Neuronal stem cell (in vitro differentiated cells): ENCODE measurements around the gene NTF4.
"Not testable (repeated sequence)": the region's sequence is repeated elsewhere in the genome, so short reads cannot be mapped to it uniquely, and the experiment has no call there.

Source experiments
- DNase-seq: peaks from one replicate; pipeline ENCODE4 v3.0.0-alpha.2; 2013; ENCODE audit warnings: low spot score
- H2AFZ ChIP-seq: one replicate; pipeline ENCODE4 v1.6.1; 2013; ENCODE audit warnings: mild to moderate bottlenecking, low read length, inconsistent platforms
- H2AK5ac ChIP-seq: 2 replicates; pipeline ENCODE4 v1.6.1; 2013; ENCODE audit warnings: low read depth, mild to moderate bottlenecking, inconsistent platforms, low read length, moderate library complexity, mixed read lengths
- H2BK120ac ChIP-seq: 2 replicates; pipeline ENCODE4 v1.6.1; 2013; ENCODE audit warnings: low read depth, mild to moderate bottlenecking, inconsistent platforms, low read length, moderate library complexity, mixed read lengths
- H2BK12ac ChIP-seq: one replicate; pipeline ENCODE4 v1.6.1; 2013; ENCODE audit warnings: low read length, inconsistent platforms
- H2BK15ac ChIP-seq: 2 replicates; pipeline ENCODE4 v1.6.1; 2013; ENCODE audit warnings: mild to moderate bottlenecking, low read length, inconsistent platforms, mixed read lengths
- H2BK5ac ChIP-seq: one replicate; pipeline ENCODE4 v1.6.1; 2013; ENCODE audit warnings: inconsistent platforms, mild to moderate bottlenecking, low read length, moderate library complexity
- H3K14ac ChIP-seq: one replicate; pipeline ENCODE4 v1.6.1; 2013; ENCODE audit warnings: low read length, inconsistent platforms
- H3K18ac ChIP-seq: 2 replicates; pipeline ENCODE4 v1.6.1; 2013; ENCODE audit warnings: low read length, inconsistent platforms
- H3K23ac ChIP-seq: 2 replicates; pipeline ENCODE4 v1.6.1; 2013; ENCODE audit warnings: low read depth, mild to moderate bottlenecking, mixed read lengths, low read length, inconsistent platforms; ENCODE audit not compliant: poor library complexity
- H3K27ac ChIP-seq: replicated peaks from 3 replicates; pipeline ENCODE4 v1.5.1; 2013; ENCODE audit warnings: low read length, inconsistent platforms
- H3K27me3 ChIP-seq, 3 experiments: 2 replicates each; pipeline ENCODE4 v1.6.1; 2013; ENCODE audit warnings: low read length in 3 of 3, mild to moderate bottlenecking in 2 of 3, inconsistent platforms in 1 of 3, low read depth in 1 of 3, mixed read lengths in 1 of 3, moderate library complexity in 1 of 3; ENCODE audit not compliant: control insufficient read depth in 3 of 3, insufficient read depth in 3 of 3
- H3K36me3 ChIP-seq, 2 donors: replicated peaks in 1 of 2; 2 replicates each; pipeline ENCODE4 v1.6.1; 2013; ENCODE audit warnings: low read length in 2 of 2; ENCODE audit not compliant: control insufficient read depth in 2 of 2, insufficient read depth in 2 of 2
- H3K4ac ChIP-seq: 2 replicates; pipeline ENCODE4 v1.6.1; 2013; ENCODE audit warnings: inconsistent platforms, mild to moderate bottlenecking, low read length, moderate library complexity
- H3K4me1 ChIP-seq, 2 donors: 1 replicate in 1 of 2; 2 replicates in 1 of 2; pipeline ENCODE4 v1.6.1; 2013; ENCODE audit warnings: low read length in 2 of 2, low read depth in 1 of 2; ENCODE audit not compliant: control insufficient read depth in 2 of 2, insufficient read depth in 1 of 2
- H3K4me2 ChIP-seq: one replicate; pipeline ENCODE4 v1.6.1; 2013; ENCODE audit warnings: mild to moderate bottlenecking, low read length, inconsistent platforms; ENCODE audit not compliant: insufficient read depth, poor library complexity, severe bottlenecking
- H3K4me3 ChIP-seq, 2 donors: 2 replicates each; pipeline ENCODE4 v1.5.1; 2013; ENCODE audit warnings: low read length in 2 of 2, mild to moderate bottlenecking in 2 of 2, inconsistent platforms in 1 of 2, moderate library complexity in 1 of 2
- H3K79me1 ChIP-seq: one replicate; pipeline ENCODE4 v1.6.1; 2013; ENCODE audit warnings: low read depth, mild to moderate bottlenecking, inconsistent platforms, low read length, moderate library complexity
- H3K9ac ChIP-seq: one replicate; pipeline ENCODE4 v1.6.1; 2013; ENCODE audit warnings: mild to moderate bottlenecking, low read depth, low read length, inconsistent platforms; ENCODE audit not compliant: poor library complexity
- H3K9me3 ChIP-seq, 2 donors: replicated peaks in 1 of 2; 2 replicates each; pipeline versions ENCODE3 to v1.6.1; 2013; ENCODE audit warnings: low read length in 2 of 2, mild to moderate bottlenecking in 2 of 2, inconsistent platforms in 1 of 2, low read depth in 1 of 2, mixed read lengths in 1 of 2, moderate library complexity in 1 of 2; ENCODE audit not compliant: control insufficient read depth in 2 of 2, insufficient read depth in 1 of 2
- H4K8ac ChIP-seq: one replicate; pipeline ENCODE4 v1.6.1; 2013; ENCODE audit warnings: low read depth, mild to moderate bottlenecking, inconsistent platforms, low read length, moderate library complexity
- H4K91ac ChIP-seq: one replicate; pipeline ENCODE4 v1.6.1; 2013; ENCODE audit warnings: low read length, low read depth, mild to moderate bottlenecking, inconsistent platforms; ENCODE audit not compliant: poor library complexity
- WGBS, 2 donors: extraction: QIAGEN DNeasy Blood & Tissue Kit; methylation state at CpG; one replicate each; pipeline ENCODE4 v1.1.7; 2013; ENCODE audit warnings: missing lambda C conversion rate in 2 of 2, mixed read lengths in 1 of 2; ENCODE audit not compliant: insufficient read length in 2 of 2, insufficient replicate concordance in 1 of 2; ENCODE audit errors: extremely low coverage in 2 of 2; 5-methylcytosine and 5-hydroxymethylcytosine counted together

The NTF4 gene

GRCh38 chr19:49030323-49030722 is 34.3 kb downstream of the NTF4 start:
- H2BK15ac ChIP-seq, H3K4me1 ChIP-seq, H3K4me2 ChIP-seq, H3K18ac ChIP-seq, H3K4me3 ChIP-seq, H2BK5ac ChIP-seq, H3K27me3 ChIP-seq, H3K14ac ChIP-seq, H3K79me1 ChIP-seq, H3K23ac ChIP-seq, H3K4ac ChIP-seq, DNase-seq, H3K27ac ChIP-seq, H3K36me3 ChIP-seq, H4K91ac ChIP-seq, H2AFZ ChIP-seq, H3K9me3 ChIP-seq, H2BK12ac ChIP-seq, H2AK5ac ChIP-seq, H3K9ac ChIP-seq, H4K8ac ChIP-seq, H2BK120ac ChIP-seq: not testable (repeated sequence)
- no CpG with 5 or more reads among the region's 8 CpGs for WGBS, 2 donors

GRCh38 chr19:49029749-49030148 is 34.9 kb downstream of the NTF4 start:
- not testable (repeated sequence) for H3K79me1 ChIP-seq, H4K91ac ChIP-seq, H3K4me3 ChIP-seq, H3K27ac ChIP-seq, DNase-seq, H2AK5ac ChIP-seq, H3K36me3 ChIP-seq, H3K23ac ChIP-seq, H3K14ac ChIP-seq, H3K4me2 ChIP-seq, H2BK5ac ChIP-seq, H3K4me1 ChIP-seq, H3K27me3 ChIP-seq, H3K9me3 ChIP-seq, H3K9ac ChIP-seq, H2AFZ ChIP-seq, H2BK15ac ChIP-seq, H4K8ac ChIP-seq, H2BK120ac ChIP-seq, H3K4ac ChIP-seq, H3K18ac ChIP-seq, H2BK12ac ChIP-seq
- WGBS, 2 donors, result no CpG with 5 or more reads among the region's 14 CpGs

- H3K27me3 ChIP-seq, H2BK12ac ChIP-seq, H2BK15ac ChIP-seq, H4K91ac ChIP-seq, H3K23ac ChIP-seq, H3K4me1 ChIP-seq, H3K4me3 ChIP-seq, H2BK5ac ChIP-seq, H3K79me1 ChIP-seq, H3K4me2 ChIP-seq, H3K18ac ChIP-seq, H3K4ac ChIP-seq, DNase-seq, H2BK120ac ChIP-seq, H3K9ac ChIP-seq, H2AK5ac ChIP-seq, H2AFZ ChIP-seq, H3K27ac ChIP-seq, H3K36me3 ChIP-seq, H4K8ac ChIP-seq, H3K14ac ChIP-seq, H3K9me3 ChIP-seq: not testable (repeated sequence)
- no CpG with 5 or more reads among the region's 9 CpGs for WGBS, 2 donors
Observed at GRCh38 chr19:49028686-49029085, 35.9 kb downstream of the NTF4 start.

- not testable (repeated sequence) for H3K79me1 ChIP-seq
- WGBS, 2 donors, result no CpG with 5 or more reads among the region's 23 CpGs
Observed at GRCh38 chr19:49025599-49025998, 39.0 kb downstream of the NTF4 start.

More at GRCh38 chr19:49025599-49025998, 39.0 kb downstream of the NTF4 start:
- H3K4me2 ChIP-seq, H3K9ac ChIP-seq, H3K36me3 ChIP-seq, H3K4ac ChIP-seq, H3K27ac ChIP-seq, H3K4me1 ChIP-seq, H3K9me3 ChIP-seq, H3K18ac ChIP-seq, H2BK5ac ChIP-seq, H4K91ac ChIP-seq, H2BK12ac ChIP-seq, H2BK120ac ChIP-seq, H3K14ac ChIP-seq, H3K23ac ChIP-seq, H2AK5ac ChIP-seq, DNase-seq, H2BK15ac ChIP-seq, H2AFZ ChIP-seq, H4K8ac ChIP-seq, H3K27me3 ChIP-seq, H3K4me3 ChIP-seq: not testable (repeated sequence)
